Measurements from ENCODE around the gene NME5.

The NME5 gene

DNA sequence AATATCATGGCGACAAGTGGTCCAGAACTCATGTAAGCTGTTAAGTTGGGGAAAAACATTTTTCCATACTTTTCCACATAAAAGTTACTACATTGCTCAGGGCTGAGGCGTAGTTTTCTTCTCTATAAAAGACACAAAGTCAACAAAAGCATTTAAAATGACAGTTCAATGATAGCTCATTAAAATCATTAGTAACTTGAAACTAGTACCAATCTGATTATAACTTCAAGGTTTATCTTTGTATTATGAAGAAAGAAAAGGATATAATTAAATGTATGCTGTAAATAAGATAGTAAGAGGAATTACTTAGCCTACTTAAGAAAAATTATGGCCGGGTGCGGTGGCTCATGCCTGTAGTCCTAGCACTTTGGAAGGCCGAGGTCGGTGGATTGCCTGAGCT lies 9.9 kb downstream of the NME5 start:
- no peak for FAIRE-seq

GRCh38 chr5:138128334-138128733 lies 10.9 kb downstream of the NME5 start:
- FAIRE-seq = no peak

DNA sequence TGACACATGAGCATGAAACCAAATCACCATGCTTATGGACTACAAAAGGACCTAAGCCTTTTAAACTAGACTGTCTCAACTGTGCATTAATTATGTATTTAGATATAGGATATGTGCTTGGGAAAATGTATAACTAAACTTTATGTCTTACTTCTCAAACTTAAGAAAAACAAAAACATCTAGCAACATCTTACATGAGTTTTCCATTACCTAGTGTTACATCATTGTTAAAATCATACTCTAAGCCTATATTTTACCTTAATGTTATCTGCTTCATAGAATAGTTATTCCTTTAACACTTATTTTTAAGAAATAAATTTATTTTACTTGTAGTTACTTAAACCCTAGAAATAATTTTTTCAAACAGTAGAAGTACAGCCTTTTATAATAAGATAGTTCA lies 24.0 kb downstream of the NME5 start:
- FAIRE-seq = no peak

- no peak for FAIRE-seq
These were observed 27.3 kb downstream of the NME5 start for GRCh38 chr5:138111937-138112336.

DNA sequence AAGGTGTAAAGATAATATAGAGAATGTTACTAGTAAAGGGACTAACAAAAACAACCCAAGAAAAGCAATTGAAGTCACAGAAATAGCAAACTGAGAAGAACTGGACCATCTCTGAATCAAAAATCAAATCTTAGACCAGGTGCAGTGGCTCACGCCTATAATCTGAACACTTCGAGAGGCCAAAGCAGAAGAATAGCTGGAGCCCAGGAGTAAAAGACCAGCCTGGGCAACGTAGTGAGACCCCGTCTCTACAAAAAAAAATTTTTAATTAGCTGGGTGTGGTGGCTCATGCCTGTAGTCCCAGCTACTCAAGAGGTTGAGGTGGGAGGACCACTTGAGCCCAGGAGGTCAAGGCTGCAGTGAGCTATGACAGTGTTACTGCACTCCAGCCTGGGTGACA lies 28.0 kb downstream of the NME5 start:
- FAIRE-seq = no peak

- FAIRE-seq = no peak
These were observed 28.8 kb downstream of the NME5 start for GRCh38 chr5:138110266-138110963.

DNA sequence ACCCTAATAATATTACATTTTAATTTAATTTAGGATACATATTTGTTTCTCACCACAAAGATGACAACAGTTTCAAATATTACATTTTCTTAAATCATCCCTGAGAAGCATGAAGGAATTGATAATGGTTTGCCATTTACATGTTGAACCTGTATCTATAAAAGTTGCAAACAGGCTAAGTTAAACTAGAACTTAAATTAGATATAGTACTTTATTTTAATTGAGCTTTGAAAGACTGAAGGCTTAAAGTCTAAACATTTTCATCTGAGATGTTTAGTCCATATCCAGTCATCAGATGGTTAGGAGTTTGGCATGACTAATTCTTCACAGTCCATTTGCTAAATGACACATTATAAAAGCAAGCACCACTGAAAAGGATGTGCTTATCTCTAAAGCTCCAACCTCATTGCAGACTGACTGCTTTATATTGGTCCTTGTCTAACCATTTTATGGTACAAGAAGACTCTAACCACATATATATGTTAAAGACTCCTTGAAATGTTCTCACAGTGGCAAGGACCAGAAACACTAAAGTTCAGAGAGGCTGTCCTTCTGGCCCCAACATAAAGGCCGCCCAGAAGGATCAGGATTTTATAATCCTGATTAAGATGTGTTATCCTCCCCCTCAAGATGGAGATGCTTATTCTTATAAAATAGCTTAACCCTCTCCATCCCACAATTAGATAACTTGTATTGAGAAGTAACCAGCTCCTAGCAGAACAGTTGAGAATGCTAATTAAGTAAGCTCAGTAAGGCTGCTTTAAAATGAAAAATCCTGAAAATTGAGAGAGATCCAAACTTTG lies 29.6 kb downstream of the NME5 start:
- FAIRE-seq = peak; percentile 53

DNA sequence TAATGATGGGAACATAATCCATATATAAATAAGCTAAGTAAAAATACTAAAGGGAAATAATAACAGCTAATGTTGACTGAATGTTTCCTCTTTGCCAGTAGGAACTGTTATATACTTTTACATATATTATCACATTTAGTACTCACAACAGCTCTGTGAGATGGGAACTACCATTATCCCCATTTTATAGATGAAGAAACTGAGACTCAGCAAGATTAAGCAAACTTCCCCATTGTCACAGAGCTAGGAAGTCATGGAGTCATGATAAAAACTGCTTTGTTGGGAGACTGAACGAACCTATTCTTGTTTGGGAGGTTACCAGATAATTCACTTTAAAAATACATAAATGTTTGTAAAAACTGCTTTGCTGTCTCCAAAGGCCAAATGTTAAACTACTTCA lies 32.0 kb downstream of the NME5 start:
- FAIRE-seq = no peak

- FAIRE-seq = no peak
These were observed 33.5 kb downstream of the NME5 start for GRCh38 chr5:138105709-138106108.

DNA sequence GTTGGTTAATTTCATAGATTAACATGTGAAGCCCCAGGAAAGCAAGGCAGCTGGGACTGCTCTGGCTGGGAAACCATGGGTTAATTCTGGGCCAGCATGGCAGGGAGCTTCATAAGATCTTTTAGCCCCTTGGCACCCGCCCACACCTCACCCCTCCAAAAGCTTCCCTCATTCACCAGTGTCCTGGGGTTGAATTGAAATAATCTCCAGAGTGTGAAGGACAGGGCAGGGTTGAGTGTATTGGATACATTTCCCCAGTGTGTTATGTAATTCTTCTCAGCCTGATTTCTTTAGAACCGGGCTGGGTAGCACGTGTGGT lies 36.0 kb downstream of the NME5 start:
- no peak for FAIRE-seq

DNA sequence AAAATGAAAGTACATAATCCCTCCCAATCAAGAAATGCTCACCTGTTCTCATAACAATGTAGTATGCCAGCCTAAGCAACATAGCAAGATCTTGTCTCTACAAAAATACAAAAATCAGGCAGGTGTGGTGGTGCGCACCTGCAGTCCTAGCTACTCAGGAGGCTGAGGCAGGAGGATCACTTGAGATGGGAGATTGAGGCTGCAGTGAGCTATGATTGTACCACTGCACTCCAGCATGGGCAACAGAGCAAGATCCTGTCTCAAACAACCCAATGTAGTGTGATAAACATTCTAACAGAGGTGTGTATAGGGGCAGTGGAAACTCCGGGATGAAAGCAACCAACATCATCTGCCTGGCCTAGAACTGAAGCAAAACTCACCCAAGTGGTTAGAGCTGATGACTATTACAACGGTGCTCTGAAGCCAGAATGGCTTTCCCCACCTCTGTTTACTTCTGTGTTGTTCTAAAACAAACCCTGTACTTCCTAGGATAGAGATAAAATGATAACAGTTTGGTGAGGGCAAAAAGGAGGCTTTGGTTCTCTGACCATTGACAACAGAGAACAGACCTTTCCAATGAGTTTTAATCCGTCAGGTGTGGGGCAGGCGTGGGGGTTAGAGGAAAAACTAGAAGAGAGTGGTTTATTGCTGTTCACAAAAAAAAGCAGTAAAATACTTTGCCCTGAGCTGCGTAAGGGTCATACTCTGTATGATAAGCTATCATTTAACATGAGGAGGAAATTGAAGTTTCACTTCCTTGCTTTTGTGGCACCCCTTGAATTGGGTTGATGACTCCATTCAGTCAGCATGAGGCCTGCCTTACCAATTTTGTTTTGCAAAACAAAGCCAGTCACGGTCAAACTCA lies 36.5 kb downstream of the NME5 start:
- FAIRE-seq = no peak

GRCh38 chr5:138096997-138097828 lies 42.0 kb downstream of the NME5 start:
- no peak for FAIRE-seq

- no peak for FAIRE-seq
These were observed 42.9 kb downstream of the NME5 start for GRCh38 chr5:138096363-138096762.

DNA sequence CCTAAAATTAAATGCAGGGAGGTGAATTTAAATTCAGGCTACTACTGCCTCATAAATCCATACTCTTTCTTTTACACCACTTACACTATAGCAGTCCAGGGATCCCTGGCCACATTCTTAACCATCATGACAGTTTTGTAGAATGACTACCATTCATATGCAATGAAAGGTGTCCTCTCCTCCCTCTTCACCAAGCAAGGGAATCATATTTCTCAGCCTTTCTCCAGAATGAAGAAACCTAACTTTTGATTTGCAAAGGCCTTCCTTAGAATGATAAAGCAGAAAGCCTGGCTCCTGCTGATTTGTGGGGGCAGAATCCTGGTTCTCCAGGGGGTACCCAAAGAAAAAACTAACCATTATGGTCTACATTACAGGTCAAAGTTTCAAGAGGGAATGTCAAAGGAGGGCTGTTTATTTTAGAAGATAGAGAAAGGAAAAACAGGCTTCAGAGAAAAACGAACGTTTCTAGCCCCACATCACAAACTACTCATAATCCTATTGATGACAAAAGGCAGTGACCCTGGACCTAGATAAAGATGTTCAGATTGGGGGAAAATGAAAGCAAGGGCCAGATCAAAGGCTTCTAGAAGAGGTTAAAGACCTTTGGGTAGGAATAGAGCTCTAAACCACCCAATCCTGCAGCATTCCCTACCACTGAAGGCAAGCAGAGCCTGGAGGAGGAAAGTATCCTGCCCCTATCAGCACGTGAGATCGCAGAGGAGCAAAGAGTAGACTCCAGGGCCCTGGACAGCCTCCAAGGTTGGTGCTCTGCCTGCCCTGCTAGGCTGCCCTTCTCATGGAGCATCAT lies 43.9 kb downstream of the NME5 start:
- no peak for FAIRE-seq

DNA sequence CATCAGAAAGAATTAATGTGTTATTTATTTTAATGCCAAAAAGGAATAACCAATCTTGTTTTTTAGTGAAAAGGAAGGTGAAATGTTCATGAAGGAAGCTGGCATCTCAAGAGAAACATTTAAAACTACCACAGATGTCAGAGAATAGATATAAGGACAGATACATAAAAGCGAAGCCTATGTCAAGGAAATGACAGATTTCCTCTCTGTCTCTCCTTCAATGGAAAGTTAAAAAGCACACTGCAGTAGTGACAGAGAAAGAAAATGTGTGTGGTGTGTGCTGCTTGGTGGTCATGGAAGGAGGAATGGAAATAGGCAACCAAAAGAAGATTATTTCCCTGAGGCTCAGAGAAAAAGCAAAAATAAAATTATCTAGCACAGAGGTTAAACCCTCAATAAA lies 46.2 kb downstream of the NME5 start:
- FAIRE-seq = no peak

- no peak for FAIRE-seq
These were observed 46.9 kb downstream of the NME5 start for GRCh38 chr5:138092301-138092700.

GRCh38 chr5:138091685-138092084 lies 47.5 kb downstream of the NME5 start:
- FAIRE-seq = no peak

- FAIRE-seq = no peak
These were observed 55.5 kb downstream of the NME5 start, which contains the start of gene WNT8A for GRCh38 chr5:138083702-138084101. TSS of gene WNT8A (plus strand) at chr5:138084033. CDS start at chr5:138084128, 95 bp downstream.

DNA sequence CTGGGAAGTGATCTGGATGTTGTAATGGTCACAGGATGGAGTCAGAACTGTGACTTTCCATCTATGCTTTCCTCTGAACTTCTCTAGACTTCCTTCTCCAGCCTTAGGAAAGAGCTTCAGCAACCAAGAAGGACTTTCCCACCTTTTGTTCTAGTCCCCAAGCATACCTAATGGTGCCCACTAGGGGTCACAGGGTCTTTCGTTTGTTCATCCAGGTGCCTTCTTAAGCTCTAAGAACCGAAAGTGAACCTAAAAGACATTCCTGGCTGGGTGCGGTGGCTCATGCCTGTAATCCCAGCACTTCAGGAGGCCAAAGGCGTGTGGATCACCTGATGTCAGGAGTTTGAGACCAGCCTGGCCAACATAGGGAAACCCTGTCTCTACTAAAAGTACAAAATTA lies 57.2 kb downstream of the NME5 start:
- no peak for FAIRE-seq

DNA sequence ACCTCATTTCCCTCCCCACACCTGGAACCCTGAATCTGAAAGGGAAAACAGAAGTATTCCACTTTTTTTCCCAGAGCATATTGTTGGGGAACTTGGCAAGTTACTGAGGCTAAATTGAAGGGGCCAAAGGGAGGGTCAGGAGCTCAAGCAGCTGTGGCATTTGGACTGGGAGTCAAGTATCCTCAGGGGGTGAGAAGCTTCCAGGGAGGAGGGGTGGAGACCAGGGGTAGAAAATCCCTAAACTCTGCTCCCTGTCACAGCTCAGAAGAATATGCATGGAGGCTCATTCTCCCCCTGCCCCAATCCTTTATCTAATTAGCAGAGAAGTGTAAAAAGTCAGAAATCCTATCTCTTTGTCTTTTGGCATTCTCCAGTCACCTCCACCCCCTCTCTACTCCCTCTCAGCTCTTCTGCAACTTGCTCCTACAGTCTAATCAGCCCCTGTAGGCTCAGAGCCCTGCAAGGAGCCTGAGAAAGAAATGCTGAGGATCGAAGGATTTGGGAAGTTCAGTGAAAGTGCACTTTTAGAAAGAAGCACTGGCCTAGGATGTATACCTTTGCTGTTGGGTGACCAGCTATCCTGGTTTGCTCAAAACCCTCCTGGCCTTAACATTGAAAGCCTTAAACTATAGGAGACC lies 61.1 kb downstream of the NME5 start:
- FAIRE-seq = no peak

- FAIRE-seq = peak; percentile 98
These were observed 62.0 kb downstream of the NME5 start for GRCh38 chr5:138077064-138077696.
